SW 1271 (cell line): Measurements from ENCODE around the gene MATK.
A peak's percentile ranks its signal among the peaks of the same experiment; 100 is the strongest.

ENCODE experiments used
- DNase-seq, 2 experiments: peaks; one replicate each; lab custom pipeline; 2025; lab: John Stamatoyannopoulos, UW

MATK gene

GRCh38 chr19:3788996-3789778 is 3.0 kb upstream of the MATK start:
- DNase-seq = no peak

- no peak for DNase-seq
Observed at GRCh38 chr19:3785451-3785937, 687 bp downstream of the MATK start.

- DNase-seq = peak in 1 of 2 experiments; percentile 41
Observed at GRCh38 chr19:3784607-3785450, 1.4 kb downstream of the MATK start.

- DNase-seq = no peak
Observed at GRCh38 chr19:3783660-3784584, 2.3 kb downstream of the MATK start.

GRCh38 chr19:3782903-3783302 is 3.3 kb downstream of the MATK start:
- DNase-seq = no peak

- no peak for DNase-seq
Observed at GRCh38 chr19:3782330-3782729, 3.9 kb downstream of the MATK start.

GRCh38 chr19:3781603-3782002 is 4.6 kb downstream of the MATK start:
- DNase-seq = no peak

- DNase-seq = no peak
Observed at GRCh38 chr19:3780786-3781304, 5.3 kb downstream of the MATK start.

GRCh38 chr19:3778899-3779723 is 7.1 kb downstream of the MATK start:
- no peak for DNase-seq

GRCh38 chr19:3778104-3778867 is 7.9 kb downstream of the MATK start:
- no peak for DNase-seq

GRCh38 chr19:3776479-3777040 is 9.6 kb downstream of the MATK start:
- DNase-seq = no peak

GRCh38 chr19:3775831-3776230 is 10.3 kb downstream of the MATK start:
- no peak for DNase-seq

GRCh38 chr19:3775374-3775711 is 10.8 kb downstream of the MATK start:
- no peak for DNase-seq

- no peak for DNase-seq
Observed at GRCh38 chr19:3774621-3775373, 11.4 kb downstream of the MATK start.

GRCh38 chr19:3773814-3774515 is 12.2 kb downstream of the MATK start:
- DNase-seq = no peak

GRCh38 chr19:3771906-3772455 is 14.2 kb downstream of the MATK start, which contains the start of gene RAX2:
TSS of gene RAX2 (minus strand) at chr19:3772228. CDS start at chr19:3771742, 486 bp downstream.
- DNase-seq = no peak

GRCh38 chr19:3771000-3771905 is 14.9 kb downstream of the MATK start:
- DNase-seq = no peak
